ENCODE data around the gene MAPKAP1.

Gene MAPKAP1

DNA sequence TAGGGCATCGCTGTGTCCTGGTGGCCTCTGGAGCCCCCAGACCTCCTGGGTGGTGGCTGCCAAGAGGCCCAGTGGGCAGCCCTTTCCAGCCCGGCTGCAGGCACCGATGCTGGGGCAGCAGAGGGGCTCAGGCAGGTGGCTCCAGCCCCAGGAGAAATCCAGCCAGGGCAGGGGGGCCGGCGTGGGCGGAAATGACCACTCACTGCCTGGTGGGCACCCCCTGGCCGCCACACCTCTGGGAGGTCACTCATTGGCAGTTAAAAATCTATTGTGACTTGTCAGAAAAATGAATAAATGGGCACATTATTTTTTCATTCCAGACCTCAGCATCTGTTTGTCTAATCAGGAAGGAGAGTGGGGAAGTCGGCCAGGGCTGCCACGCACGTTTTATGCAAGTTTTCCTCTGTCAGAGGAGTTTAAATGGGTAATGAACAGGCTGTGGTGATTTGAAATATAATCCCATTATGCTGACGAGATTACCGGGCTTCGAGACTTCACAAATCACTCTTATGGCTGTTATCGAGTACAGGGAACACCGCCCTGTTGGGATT lies 273.5 kb downstream of the MAPKAP1 start:
- DNase-seq (ENCODE audit: low read depth in 2 of 2) = no peak

GRCh38 chr9:125432715-125433385 lies 274.2 kb downstream of the MAPKAP1 start:
- DNase-seq (ENCODE audit: low read depth in 2 of 2) = no peak

- no peak for DNase-seq (ENCODE audit: low read depth in 2 of 2)
Observed at GRCh38 chr9:125431741-125432271, 275.2 kb downstream of the MAPKAP1 start.

- DNase-seq (ENCODE audit: low read depth in 2 of 2) = no peak
Observed at GRCh38 chr9:125431012-125431305, 276.0 kb downstream of the MAPKAP1 start.

DNA sequence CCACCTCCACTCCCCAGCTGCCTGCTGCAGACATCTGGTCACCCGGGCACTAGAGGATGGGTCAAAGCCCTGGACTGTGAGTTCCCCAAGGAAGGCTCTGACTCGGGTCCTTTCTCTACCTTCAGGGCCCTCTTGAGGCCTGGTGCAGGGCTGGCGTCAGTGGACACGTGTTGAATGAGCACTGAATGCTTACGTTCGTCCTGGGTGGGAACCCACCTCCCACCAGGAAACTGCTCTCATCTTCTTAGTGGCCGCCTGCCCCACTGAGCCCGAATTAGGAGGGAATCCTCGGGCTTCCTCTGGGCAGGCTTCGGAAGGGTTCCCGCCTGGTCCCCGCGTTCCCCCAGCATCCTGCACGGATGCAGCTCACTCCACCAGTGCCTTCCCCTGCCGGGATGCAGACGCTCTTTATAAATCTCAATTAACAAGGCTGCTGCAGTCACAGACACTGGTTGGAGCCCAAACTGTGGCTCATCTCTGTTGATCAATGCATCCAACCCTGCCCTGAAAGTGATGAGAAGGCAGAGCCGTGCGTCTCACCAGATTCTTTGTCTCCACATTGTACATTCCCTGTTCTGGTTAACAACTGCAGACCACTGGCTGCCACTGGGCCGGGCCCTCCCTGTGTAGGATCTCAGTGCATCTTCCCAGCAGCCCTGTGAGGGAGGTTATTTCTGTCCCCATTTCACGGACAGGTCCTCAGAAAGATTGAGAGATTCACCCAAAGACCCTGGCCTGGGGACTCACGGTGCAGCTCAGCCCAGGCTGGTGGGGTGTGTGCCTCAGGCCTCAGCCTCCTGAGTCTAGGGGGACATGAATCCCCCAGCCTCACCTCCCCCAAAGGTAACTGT lies 276.6 kb downstream of the MAPKAP1 start:
- DNase-seq (ENCODE audit: low read depth in 2 of 2) = no peak

DNA sequence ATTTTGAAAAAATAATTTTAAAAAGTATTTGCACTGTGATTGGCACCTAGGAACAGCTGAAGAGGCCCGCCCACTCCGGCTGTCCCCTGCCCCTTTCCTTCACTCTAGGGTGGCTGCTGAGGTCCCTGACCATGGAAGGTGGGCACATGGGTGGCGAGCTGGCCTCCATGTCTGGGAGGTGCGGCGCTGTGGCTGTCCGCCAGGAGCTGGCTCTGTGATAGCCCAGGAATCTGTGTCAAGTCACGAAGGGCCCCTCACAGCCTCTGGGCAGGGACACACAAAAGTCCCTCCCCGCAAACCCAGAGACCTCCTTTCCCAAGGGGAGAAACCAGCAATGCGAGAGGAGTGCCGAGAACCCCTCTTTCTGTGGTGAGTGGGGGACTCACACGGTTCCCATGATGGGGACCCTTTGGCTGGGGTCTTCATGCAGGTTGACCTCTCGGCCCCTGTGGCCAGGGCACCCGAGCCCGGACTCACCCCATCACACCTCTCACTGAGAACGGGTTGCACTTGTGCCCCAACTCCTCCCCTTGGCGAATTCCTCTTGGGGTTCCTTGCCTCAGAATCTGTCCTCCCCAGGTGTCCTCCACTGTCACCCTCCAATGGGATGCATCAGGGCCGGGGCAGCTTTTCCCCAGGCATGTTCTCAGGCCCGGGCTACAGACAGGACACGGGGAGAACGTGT lies 277.4 kb downstream of the MAPKAP1 start:
- no peak for DNase-seq (ENCODE audit: low read depth in 2 of 2)

DNA sequence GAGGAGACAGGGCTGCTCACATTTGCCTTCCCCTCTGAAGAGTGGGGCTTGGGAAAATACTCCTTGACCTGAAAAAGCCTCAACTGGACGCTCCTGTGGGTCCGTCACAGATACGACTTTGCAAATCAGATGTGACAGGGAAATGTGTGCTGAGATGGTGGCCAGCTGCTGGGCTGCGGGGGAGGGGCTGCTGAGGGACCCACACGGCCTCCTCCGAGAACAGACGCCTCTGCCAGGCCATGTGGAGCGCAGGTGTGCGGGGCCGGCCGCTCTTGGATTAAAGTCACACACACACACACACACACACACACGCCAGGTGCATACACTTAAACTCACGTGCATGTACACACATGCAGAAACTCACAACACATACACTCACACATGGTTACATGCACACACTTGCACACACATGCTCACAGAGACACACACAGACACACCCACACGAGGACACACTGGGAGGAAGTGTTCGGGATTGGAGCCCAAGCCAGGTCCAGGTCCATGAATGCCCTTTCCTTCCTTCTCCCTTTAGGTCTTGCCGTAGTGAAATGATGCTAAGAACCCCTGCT lies 278.0 kb downstream of the MAPKAP1 start:
- DNase-seq (ENCODE audit: low read depth in 2 of 2) = no peak

DNA sequence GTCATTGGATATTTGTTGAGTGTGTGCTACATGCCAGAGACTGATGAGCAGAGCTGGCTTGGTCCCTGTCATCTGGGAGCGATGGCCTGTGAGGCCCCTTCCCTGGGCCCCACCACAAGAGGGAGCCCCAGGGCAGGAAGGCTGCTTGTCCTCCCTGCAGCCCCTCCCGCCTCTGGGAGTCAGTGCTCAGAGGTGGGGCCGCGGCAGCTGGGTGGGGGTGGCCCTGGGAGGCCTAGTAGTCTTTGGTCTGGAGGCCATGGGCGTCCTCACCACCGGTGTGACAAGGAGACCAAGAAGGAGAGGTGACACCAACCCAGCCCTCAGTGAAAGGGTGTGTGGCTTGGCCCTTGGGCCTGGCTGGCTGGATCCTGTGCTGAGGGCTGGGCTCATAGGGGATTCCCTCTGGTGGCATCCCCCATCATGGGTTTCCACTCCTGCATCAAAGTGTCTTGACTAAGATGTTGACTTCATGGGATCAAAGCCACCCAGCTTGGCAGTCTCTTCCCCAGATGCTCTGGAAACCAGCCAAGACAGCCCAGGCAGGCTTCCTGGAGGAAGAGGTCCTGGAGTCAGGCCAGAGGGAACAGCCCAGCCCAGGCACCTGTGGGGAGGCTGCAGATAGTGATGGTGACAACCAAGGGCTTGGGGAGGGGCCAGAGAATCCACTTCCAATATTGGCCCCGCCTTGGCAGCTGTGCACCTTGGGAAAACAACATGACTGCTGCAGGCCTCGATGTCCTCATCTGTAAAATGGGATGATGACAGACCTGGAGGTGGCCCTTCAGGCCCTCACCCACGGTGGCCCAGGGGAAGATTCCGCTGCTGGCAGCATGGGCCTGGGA lies 278.7 kb downstream of the MAPKAP1 start:
- DNase-seq (ENCODE audit: low read depth in 2 of 2) = no peak

- no peak for DNase-seq (ENCODE audit: low read depth in 2 of 2)
Observed at GRCh38 chr9:125427556-125427955, 279.5 kb downstream of the MAPKAP1 start.

DNA sequence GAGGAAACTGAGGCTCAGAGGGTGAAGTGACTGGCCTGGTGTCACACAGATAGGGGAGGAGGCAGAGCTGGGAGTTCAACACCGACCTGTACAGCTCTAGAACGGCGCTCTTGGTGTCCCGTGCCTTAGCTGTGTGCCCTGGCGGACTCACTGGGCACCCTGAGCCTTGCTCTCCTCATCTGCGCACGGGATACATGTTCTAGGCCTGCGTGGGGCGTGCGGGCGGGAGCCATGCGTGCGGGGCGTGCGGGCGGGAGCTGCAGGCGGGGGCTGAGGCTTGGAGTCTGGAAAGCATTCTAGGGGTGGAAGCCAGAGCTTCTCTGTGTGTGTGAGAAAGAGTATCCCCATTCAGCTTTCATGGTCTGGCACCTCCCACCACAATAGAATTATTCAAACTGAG lies 280.1 kb downstream of the MAPKAP1 start:
- no peak for DNase-seq (ENCODE audit: low read depth in 2 of 2)

DNA sequence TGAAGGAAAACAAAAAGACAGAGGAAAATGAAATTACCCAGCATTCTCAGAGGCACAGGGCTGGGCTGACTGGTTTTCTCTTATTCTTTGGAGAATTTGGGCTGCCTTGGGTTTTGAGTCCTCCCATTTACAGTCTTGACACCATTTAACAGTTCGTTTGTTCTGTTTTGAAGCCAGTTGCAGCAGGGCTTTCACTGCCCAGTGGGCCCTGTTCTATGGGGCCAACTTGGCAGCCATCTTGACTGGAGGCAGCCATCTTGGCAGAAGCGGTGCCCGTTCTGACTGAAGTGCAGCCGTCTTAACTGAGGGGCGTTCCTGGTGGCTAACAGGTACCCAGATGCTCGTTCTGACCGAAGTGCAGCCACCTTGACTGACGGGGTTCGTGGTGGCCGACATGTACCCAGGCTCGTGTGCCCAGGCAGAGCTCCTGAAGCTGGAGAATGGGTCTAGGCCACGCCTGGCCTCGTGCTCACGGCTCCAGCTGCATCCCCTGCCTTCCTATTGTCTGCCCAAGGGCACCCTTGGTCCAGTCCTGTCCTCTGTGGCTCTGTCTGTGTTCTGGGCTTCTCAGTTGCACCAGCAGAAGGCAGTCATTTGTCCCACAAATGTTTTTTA lies 281.0 kb downstream of the MAPKAP1 start:
- DNase-seq (ENCODE audit: low read depth in 2 of 2) = no peak

DNA sequence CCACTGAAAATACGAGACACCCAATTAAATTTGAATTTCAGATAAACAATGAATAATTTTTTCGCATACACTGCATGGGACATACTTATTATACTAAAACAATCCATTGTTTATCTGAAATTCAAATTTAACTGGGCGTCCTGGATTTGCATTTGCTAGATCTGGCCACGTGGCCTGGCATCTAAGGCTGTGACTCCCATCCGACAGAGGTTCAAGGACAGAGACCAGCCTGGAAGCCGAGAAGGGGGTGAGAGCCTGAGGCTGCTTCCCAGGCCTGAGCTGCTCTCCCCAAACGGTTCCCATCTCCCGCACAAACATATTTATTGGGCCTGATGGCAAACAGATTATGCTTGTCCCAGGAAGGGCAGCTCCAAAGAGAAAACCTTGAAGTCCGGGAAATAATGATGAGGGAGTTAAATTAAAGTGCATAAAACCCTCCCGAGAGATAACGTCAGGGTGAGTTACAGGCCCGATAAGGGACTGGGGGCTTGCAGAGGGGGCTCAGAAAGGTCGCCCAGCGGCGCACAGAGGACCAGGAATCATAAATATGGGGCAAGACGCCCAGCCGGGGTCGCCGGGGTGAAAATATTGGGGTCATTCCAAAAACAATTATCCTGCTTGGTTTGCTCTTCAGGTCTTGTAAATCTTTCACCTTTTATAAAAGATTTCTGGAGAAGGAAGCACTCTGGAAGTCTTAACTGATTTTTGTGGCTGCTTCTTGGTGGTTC lies 281.7 kb downstream of the MAPKAP1 start:
- no peak for DNase-seq (ENCODE audit: low read depth in 2 of 2)

GRCh38 chr9:125423964-125424363 lies 283.0 kb downstream of the MAPKAP1 start:
- no peak for DNase-seq (ENCODE audit: low read depth in 2 of 2)

GRCh38 chr9:125422853-125423252 lies 284.2 kb downstream of the MAPKAP1 start:
- no peak for DNase-seq (ENCODE audit: low read depth in 2 of 2)

DNA sequence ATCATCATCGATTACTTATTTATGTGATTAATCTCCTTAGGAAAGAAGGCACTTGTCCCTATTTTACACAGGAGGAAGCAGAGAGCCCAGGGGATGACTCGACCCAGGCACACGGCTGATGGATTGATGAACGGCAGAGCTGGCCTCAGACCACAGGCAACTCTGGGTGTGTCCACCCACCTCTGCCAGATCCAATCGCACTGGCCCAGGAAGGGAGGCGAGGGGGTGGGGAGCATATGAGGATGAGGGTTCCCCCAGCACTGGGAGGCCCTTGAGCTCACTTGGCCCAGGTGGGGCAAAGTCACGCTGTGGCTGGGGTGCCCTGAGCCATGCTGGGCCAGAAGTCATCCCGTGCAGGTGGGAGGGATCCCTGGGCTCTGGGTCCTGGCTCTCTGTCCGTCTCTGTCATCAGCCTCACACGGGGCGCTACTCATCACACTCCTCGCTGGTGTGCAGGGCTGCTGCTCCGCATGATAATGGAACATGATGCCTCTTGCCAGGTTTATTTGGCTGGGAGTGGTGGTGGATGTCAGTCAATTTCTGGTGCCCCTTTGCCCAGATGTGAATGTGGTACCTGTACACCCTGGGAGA lies 285.3 kb downstream of the MAPKAP1 start:
- DNase-seq (ENCODE audit: low read depth in 2 of 2) = no peak

DNA sequence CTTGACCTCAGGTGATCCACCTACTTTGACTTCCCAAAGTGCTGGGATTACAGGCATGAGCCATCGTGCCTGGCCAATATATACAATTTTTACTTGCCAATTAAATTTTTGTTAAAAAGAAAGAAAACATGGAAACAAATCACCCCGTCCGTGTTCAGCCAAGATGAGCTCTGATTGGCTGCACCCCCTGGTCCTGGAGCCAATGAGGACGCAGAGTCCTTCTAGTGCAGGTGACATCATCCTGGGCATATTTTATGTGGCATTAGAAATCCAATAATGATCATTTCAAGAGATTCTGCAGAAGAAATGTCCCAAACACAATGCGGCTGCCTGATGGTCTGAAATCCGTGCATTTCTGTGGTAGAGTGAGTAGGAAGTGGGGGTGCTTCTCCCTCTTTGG lies 285.8 kb downstream of the MAPKAP1 start:
- no peak for DNase-seq (ENCODE audit: low read depth in 2 of 2)

- no peak for DNase-seq (ENCODE audit: low read depth in 2 of 2)
Observed at GRCh38 chr9:125418404-125418803, 288.6 kb downstream of the MAPKAP1 start.

DNA sequence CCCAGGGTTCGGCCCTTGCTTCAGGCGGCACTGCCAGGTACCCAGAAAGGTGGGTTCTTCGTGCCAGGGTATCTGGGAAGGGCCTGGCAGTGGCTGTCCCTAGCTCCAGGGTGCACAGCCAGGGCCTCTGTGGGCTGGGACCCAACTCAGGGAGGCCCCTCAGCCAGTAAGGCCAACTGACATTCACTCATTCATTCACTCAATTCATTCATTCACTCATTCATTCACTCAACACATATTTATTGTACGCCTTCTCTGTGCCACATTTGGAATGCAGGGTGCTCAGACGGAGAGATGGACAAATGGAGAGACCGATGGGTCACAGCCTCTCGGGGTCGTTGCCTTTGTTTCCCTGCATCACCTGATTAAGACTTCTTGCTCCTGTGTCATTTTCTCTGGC lies 290.5 kb downstream of the MAPKAP1 start:
- no peak for DNase-seq (ENCODE audit: low read depth in 2 of 2)

- no peak for DNase-seq (ENCODE audit: low read depth in 2 of 2)
Observed at GRCh38 chr9:125415583-125416460, 291.2 kb downstream of the MAPKAP1 start.
